NCI-H1105 (cell line): Measurements from ENCODE around the gene ME2.
"Not testable (repeated sequence)": the region's sequence is repeated elsewhere in the genome, so short reads cannot be mapped to it uniquely, and the experiment has no call there.

ENCODE experiments used
- DNase-seq: peaks from one replicate; lab custom pipeline; 2025; lab: John Stamatoyannopoulos, UW

ME2 gene

GRCh38 chr18:50878345-50879301, at the start of gene ME2:
Gene ME2, plus strand, starts transcription at chr18:50879118. Its CDS starts 16,703 bp downstream, at chr18:50895821.
- DNase-seq = peak; percentile 92

- DNase-seq = no peak
Measured at GRCh38 chr18:50829644-50830043, 49.3 kb upstream of the ME2 start.

GRCh38 chr18:50830544-50830943, 48.4 kb upstream of the ME2 start:
- DNase-seq = no peak

- no peak for DNase-seq
Measured at GRCh38 chr18:50832754-50833153, 46.2 kb upstream of the ME2 start.

GRCh38 chr18:50833496-50833895, 45.4 kb upstream of the ME2 start:
- not testable (repeated sequence) for DNase-seq

GRCh38 chr18:50836521-50836957, 42.4 kb upstream of the ME2 start:
- no peak for DNase-seq

- DNase-seq = no peak
Measured at GRCh38 chr18:50839341-50839740, 39.6 kb upstream of the ME2 start.

- no peak for DNase-seq
Measured at GRCh38 chr18:50839996-50840395, 38.9 kb upstream of the ME2 start.

GRCh38 chr18:50842846-50843245, 36.1 kb upstream of the ME2 start:
- DNase-seq = no peak

GRCh38 chr18:50844554-50844953, 34.4 kb upstream of the ME2 start:
- no peak for DNase-seq

- no peak for DNase-seq
Measured at GRCh38 chr18:50844960-50845359, 34.0 kb upstream of the ME2 start.

- no peak for DNase-seq
Measured at GRCh38 chr18:50847192-50847591, 31.7 kb upstream of the ME2 start.

- no peak for DNase-seq
Measured at GRCh38 chr18:50848061-50848551, 30.8 kb upstream of the ME2 start.

- DNase-seq = no peak
Measured at GRCh38 chr18:50848991-50849390, 29.9 kb upstream of the ME2 start.

- no peak for DNase-seq
Measured at GRCh38 chr18:50849419-50849821, 29.5 kb upstream of the ME2 start.

GRCh38 chr18:50850307-50851065, 28.4 kb upstream of the ME2 start:
- DNase-seq = no peak

- DNase-seq = no peak
Measured at GRCh38 chr18:50853863-50854271, 25.1 kb upstream of the ME2 start.

- no peak for DNase-seq
Measured at GRCh38 chr18:50855976-50856757, 22.8 kb upstream of the ME2 start.

GRCh38 chr18:50857166-50857565, 21.8 kb upstream of the ME2 start:
- not testable (repeated sequence) for DNase-seq

- DNase-seq = no peak
Measured at GRCh38 chr18:50857694-50858093, 21.2 kb upstream of the ME2 start.

- no peak for DNase-seq
Measured at GRCh38 chr18:50859793-50860555, 18.9 kb upstream of the ME2 start.
